Erythroblast (primary cell): Measurements from ENCODE around the gene STK39.

Experiments used
- GATA1 ChIP-seq: IDR thresholded peaks from 2 replicates; pipeline ENCODE4 v1.6.1; 2011; ENCODE audit warnings: low read depth, mild to moderate bottlenecking, control low read depth, low read length, moderate library complexity
- POLR2A ChIP-seq: IDR thresholded peaks from 2 replicates; pipeline ENCODE4 v1.6.1; 2011; ENCODE audit warnings: mild to moderate bottlenecking, low read length

DNA sequence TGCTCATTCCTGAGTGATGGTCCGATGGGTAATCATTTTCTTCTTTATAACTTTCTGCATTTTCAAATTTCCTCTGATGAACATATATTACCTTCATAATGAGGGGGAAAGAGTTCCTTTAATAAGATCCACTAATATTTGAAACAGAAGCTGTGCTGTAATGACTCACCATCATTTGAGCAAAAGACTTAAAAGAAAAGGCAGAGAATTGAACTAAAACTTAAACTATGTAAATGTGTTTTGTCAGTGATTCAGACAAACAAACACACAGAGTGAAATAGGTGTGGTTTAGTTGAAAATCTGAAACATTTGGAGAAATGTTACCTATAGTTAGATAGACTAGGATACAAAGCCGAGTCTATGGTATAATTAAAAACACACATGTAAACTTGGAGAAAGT is 209.6 kb downstream of the STK39 start:
- no peak for TF ChIP-seq POLR2A
- TF ChIP-seq GATA1, result no peak
